HL-60 (cell line): ENCODE results near the gene PPP1R18.

ENCODE experiments used
- GABPA ChIP-seq: IDR thresholded peaks from 2 replicates; pipeline ENCODE4 v1.6.1; 2012; ENCODE audit warnings: low read depth
- TF ChIP-seq, protein P1 (sequence below): IDR thresholded peaks from one replicate; pipeline ENCODE4 v1.5.1; 2011; ENCODE audit warnings: low read length, control low read depth, inconsistent platforms; ENCODE audit not compliant: insufficient read depth

DNA sequence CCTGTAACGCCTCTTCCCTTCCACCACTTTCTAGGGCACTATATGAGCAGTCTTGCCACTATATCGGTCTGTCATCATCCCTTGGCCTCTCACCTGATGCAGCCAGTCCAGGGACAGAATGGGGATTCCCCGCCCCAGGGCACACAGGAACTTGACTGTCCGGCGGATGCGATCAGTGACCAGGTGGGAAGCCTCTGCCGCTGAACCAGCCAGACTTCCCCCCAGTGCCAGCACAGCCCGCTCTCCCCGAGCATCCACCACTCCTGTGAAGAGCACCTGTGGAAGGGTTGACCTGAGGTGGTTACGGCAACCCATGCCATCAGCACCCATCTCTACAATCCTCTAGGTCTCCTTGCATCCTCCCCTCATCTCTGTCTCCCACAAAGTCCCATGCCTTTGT is 16.6 kb upstream of the PPP1R18 start:
- TF ChIP-seq, protein P1, sequence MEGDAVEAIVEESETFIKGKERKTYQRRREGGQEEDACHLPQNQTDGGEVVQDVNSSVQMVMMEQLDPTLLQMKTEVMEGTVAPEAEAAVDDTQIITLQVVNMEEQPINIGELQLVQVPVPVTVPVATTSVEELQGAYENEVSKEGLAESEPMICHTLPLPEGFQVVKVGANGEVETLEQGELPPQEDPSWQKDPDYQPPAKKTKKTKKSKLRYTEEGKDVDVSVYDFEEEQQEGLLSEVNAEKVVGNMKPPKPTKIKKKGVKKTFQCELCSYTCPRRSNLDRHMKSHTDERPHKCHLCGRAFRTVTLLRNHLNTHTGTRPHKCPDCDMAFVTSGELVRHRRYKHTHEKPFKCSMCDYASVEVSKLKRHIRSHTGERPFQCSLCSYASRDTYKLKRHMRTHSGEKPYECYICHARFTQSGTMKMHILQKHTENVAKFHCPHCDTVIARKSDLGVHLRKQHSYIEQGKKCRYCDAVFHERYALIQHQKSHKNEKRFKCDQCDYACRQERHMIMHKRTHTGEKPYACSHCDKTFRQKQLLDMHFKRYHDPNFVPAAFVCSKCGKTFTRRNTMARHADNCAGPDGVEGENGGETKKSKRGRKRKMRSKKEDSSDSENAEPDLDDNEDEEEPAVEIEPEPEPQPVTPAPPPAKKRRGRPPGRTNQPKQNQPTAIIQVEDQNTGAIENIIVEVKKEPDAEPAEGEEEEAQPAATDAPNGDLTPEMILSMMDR = no peak
- no peak for TF ChIP-seq GABPA
